ENCODE results near the gene HERC4.

The HERC4 gene

DNA sequence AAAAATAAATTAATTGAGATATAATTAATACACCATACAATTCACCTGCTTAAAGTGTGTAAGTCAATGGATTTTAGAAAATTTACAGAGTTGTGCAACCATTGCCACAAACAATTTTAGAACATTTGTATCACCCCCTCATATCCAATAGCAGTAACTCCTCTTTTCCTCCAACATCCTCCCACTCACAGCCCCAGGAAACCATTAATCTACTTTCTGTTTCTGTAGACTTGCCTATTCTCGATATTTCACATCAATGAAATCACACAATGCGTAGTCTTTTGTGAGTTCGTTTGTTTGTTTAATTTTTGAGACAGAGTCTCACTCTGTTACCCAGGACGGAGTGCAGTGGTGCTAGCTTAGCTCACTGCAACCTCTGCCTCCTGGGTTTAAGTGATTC lies 13.7 kb upstream of the HERC4 start:
- Histone ChIP-seq H3K4me1 (ENCODE audit: control insufficient read depth, insufficient read depth, low read length) (no peaks in the 10 kb centered on the region), H3K9me3 (ENCODE audit: control insufficient read depth in 2 of 2, low read length in 2 of 2) (no peaks in the 10 kb centered on the region), H3K27ac (ENCODE audit: low read length) (no peak overlapping the region), H3K36me3 (ENCODE audit: control insufficient read depth in 2 of 2, insufficient read depth in 2 of 2, low read length in 2 of 2) (no peaks in the 10 kb centered on the region), H3K4me3 (ENCODE audit: low read length in 2 of 2) (no peak overlapping the region), H3K27me3 (ENCODE audit: control insufficient read depth in 1 of 2, insufficient read depth in 2 of 2, low read length in 2 of 2) (no peaks in the 10 kb centered on the region), H3K9ac (ENCODE audit: low read length in 2 of 2) (no peak overlapping the region)

DNA sequence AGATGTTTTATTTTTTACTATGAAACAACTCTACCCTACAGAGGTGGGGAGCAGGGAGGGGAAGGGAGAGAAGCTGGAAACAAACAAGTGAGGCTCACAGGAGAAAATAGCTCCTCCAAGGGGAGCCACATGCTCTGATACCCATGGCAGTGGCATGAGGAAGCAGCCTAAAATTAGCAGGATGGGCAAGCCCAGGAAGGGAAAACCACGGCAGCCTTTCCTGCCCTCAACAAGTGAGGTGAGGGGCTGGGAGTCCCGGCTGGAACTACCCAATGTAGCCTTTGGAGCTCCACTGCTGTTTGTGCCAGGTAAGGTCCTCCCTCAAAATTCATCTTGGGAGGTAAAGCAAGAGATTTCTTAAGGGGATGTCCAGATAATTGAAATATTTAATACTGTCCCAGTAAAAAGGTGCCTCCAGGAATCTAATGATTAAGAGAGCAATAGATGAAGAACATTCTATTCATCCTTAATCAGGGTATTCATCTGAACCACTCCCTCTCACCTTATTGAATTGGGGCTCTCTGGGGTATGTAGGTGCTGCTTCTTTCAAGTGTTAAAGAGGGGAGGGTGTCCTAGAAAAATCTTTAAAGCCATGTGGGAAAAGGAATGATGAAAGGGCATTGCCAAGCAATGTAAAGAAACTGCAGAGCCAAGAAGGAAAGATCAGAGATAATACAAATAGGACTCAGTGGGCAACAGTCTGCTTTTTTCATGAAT lies 12.8 kb upstream of the HERC4 start:
- Histone ChIP-seq H3K9me3 (ENCODE audit: control insufficient read depth in 2 of 2, low read length in 2 of 2) (no peaks in the 10 kb centered on the region), H3K4me1 (ENCODE audit: control insufficient read depth, insufficient read depth, low read length) (no peaks in the 10 kb centered on the region), H3K36me3 (ENCODE audit: control insufficient read depth in 2 of 2, insufficient read depth in 2 of 2, low read length in 2 of 2) (no peaks in the 10 kb centered on the region), H3K4me3 (ENCODE audit: low read length in 2 of 2) (no peak overlapping the region), H3K27ac (ENCODE audit: low read length) (no peak overlapping the region), H3K27me3 (ENCODE audit: control insufficient read depth in 1 of 2, insufficient read depth in 2 of 2, low read length in 2 of 2) (no peaks in the 10 kb centered on the region), H3K9ac (ENCODE audit: low read length in 2 of 2) (no peak overlapping the region)

DNA sequence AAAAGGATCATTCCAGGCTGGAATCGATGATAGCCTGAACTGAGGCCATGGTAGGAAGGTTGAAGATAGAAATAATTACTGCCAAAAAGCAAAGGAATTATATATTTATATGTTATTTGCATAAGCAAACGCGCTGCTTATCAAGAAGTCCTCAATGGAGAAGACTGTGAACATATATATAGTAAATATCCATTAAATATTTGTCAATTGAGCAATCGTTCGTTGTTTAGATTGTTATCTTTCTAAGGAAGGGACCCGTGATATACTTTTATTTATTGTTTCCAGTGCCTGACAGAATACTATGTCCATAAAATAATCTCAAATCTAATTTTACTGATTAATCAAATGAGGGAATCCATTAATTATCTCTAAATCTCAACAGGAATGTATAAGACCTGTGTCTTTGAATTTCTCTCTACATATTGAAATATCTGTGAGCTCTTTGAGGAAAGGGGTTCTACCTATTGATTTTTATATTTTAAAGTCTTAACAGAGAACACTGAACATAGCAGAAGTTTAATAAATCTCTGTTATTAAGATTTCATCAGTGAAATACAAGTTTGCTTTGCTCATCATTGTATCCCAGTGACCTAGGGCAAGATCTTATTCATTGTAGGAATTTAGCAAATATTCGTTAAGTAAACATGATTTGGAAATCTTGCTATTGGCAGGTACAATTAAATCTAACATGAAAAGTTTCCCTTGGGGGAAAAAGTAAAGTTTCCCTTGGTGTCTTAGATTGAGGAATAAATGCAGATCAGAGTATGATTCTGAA lies 12.0 kb upstream of the HERC4 start:
- no peak overlapping the region for H3K27ac ChIP-seq (ENCODE audit: low read length)

DNA sequence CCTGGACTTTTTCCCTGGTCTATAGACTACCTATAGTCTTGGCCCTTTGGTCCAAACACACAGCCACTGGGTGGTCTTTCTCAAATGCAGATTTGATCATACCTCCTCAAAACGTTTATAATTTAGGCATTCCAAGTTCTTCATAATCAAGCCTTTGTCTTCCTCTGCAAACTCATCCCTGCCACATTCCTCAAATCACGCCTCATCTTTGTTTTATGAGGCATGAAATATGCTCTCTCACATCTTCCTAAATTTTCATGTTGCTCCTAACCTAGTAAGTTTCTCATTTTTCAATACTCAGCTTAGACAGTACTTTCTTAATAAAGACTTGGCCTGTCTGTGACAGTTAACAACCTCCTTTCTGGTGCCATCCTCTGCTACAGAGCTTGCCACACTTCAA lies 10.9 kb upstream of the HERC4 start:
- H3K9me3 ChIP-seq (ENCODE audit: control insufficient read depth in 2 of 2, low read length in 2 of 2) = no peaks in the 10 kb centered on the region
- H3K4me3 ChIP-seq (ENCODE audit: low read length in 2 of 2) = no peak overlapping the region
- no peaks in the 10 kb centered on the region for H3K36me3 ChIP-seq (ENCODE audit: control insufficient read depth in 2 of 2, insufficient read depth in 2 of 2, low read length in 2 of 2)
- no peaks in the 10 kb centered on the region for H3K4me1 ChIP-seq (ENCODE audit: control insufficient read depth, insufficient read depth, low read length)
- H3K9ac ChIP-seq (ENCODE audit: low read length in 2 of 2) = no peak overlapping the region
- no peaks in the 10 kb centered on the region for H3K27me3 ChIP-seq (ENCODE audit: control insufficient read depth in 1 of 2, insufficient read depth in 2 of 2, low read length in 2 of 2)
- H3K27ac ChIP-seq (ENCODE audit: low read length) = no peak overlapping the region

More for the DNA sequence above, 12.0 kb upstream of the HERC4 start:
- H3K9ac ChIP-seq (ENCODE audit: low read length in 2 of 2) = no peak overlapping the region
- no peak overlapping the region for H3K4me3 ChIP-seq (ENCODE audit: low read length in 2 of 2)
- no peaks in the 10 kb centered on the region for H3K9me3 ChIP-seq (ENCODE audit: control insufficient read depth in 2 of 2, low read length in 2 of 2)
- no peaks in the 10 kb centered on the region for H3K4me1 ChIP-seq (ENCODE audit: control insufficient read depth, insufficient read depth, low read length)
- no peaks in the 10 kb centered on the region for H3K27me3 ChIP-seq (ENCODE audit: control insufficient read depth in 1 of 2, insufficient read depth in 2 of 2, low read length in 2 of 2)
- H3K36me3 ChIP-seq (ENCODE audit: control insufficient read depth in 2 of 2, insufficient read depth in 2 of 2, low read length in 2 of 2) = no peaks in the 10 kb centered on the region

DNA sequence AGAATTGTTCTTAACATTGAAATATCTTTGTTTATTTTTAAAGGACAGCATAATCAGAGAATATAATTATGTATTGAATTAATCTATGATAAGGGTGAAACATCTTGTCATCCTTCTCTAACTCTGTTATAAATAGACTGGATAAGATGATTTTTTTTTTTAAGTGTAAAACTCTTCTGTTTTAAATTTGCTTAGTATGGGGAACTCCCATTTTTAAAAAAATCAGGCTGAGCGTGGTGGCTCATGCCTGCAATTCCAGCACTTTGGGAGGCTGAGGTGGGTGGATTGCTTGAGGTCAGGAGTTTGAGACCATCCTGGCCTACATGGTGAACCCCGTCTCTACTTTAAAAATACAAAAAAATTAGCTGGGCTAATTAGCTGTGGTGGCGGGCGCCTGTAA lies 9.4 kb upstream of the HERC4 start:
- Histone ChIP-seq H3K9ac (ENCODE audit: low read length in 2 of 2) (no peak overlapping the region), H3K4me1 (ENCODE audit: control insufficient read depth, insufficient read depth, low read length) (no peaks in the 10 kb centered on the region), H3K9me3 (ENCODE audit: control insufficient read depth in 2 of 2, low read length in 2 of 2) (no peaks in the 10 kb centered on the region), H3K4me3 (ENCODE audit: low read length in 2 of 2) (no peak overlapping the region), H3K36me3 (ENCODE audit: control insufficient read depth in 2 of 2, insufficient read depth in 2 of 2, low read length in 2 of 2) (no peaks in the 10 kb centered on the region), H3K27me3 (ENCODE audit: control insufficient read depth in 1 of 2, insufficient read depth in 2 of 2, low read length in 2 of 2) (no peaks in the 10 kb centered on the region), H3K27ac (ENCODE audit: low read length) (no peak overlapping the region)

DNA sequence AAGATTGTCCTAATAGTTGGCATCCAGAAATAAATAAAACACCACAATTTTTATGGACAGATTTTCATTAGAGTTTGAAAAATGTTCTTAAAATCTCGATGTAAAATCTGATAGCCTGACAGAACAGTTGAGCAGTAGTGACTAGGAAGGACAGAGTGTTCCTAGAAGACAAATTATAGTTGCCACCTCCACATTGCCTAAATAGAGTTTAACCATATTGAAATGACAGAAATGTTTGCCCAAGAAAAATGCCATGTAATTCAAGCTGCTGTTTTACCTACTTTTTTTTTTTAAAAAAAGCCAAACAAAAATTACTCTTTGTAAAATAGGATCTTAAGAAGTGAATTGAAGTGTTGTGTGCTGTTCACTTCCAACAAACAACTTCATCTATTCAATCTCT lies 8.9 kb upstream of the HERC4 start:
- Histone ChIP-seq H3K4me3 (ENCODE audit: low read length in 2 of 2) (no peak overlapping the region), H3K36me3 (ENCODE audit: control insufficient read depth in 2 of 2, insufficient read depth in 2 of 2, low read length in 2 of 2) (no peaks in the 10 kb centered on the region), H3K27me3 (ENCODE audit: control insufficient read depth in 1 of 2, insufficient read depth in 2 of 2, low read length in 2 of 2) (no peaks in the 10 kb centered on the region), H3K9me3 (ENCODE audit: control insufficient read depth in 2 of 2, low read length in 2 of 2) (no peaks in the 10 kb centered on the region), H3K9ac (ENCODE audit: low read length in 2 of 2) (no peak overlapping the region), H3K4me1 (ENCODE audit: control insufficient read depth, insufficient read depth, low read length) (no peaks in the 10 kb centered on the region), H3K27ac (ENCODE audit: low read length) (no peak overlapping the region)

DNA sequence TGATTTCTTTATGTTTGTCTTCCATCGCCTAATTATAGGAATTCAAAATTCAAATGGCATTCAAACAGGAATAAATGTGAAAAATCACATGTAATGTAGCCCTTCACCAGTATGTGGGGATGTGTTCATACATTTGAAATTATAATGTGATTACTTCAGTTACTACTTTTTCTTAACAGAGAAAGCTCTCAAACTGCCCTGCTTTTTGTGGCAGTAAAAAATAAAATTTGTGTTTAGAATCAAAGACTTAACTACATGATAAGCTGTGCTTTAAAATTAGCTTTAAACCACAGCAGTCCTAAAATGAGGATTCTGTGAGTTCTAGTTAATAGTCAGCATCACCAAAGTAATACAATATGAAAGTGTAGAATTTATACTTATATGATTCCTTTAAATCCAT lies 7.8 kb upstream of the HERC4 start:
- Histone ChIP-seq H3K9ac (ENCODE audit: low read length in 2 of 2) (no peak overlapping the region), H3K4me3 (ENCODE audit: low read length in 2 of 2) (no peak overlapping the region)

DNA sequence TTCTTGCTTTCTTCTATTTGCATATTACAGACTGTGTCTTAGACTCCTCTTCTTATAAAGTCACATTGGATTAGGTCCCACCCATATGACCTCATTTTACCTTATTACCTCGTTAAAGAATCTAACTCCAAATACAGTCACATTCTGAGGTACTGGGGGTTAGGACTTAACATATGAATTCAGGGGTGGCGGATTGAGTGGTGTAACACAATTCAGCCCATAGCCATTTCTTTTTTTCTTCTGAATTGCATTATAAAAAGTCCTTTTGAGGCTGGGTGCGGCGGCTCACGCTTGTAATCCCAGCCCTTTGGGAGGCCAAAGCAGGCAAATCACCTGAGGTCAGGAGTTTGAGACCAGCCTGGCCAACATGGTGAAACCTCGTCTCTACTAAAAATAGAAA lies 6.8 kb upstream of the HERC4 start:
- H3K4me3 ChIP-seq (ENCODE audit: low read length in 2 of 2) = no peak overlapping the region

More for the DNA sequence above, 7.8 kb upstream of the HERC4 start:
- no peaks in the 10 kb centered on the region for H3K36me3 ChIP-seq (ENCODE audit: control insufficient read depth in 2 of 2, insufficient read depth in 2 of 2, low read length in 2 of 2)
- H3K9me3 ChIP-seq (ENCODE audit: control insufficient read depth in 2 of 2, low read length in 2 of 2) = no peaks in the 10 kb centered on the region
- H3K4me1 ChIP-seq (ENCODE audit: control insufficient read depth, insufficient read depth, low read length) = no peaks in the 10 kb centered on the region
- H3K27me3 ChIP-seq (ENCODE audit: control insufficient read depth in 1 of 2, insufficient read depth in 2 of 2, low read length in 2 of 2) = no peaks in the 10 kb centered on the region
- H3K27ac ChIP-seq (ENCODE audit: low read length) = no peak overlapping the region

DNA sequence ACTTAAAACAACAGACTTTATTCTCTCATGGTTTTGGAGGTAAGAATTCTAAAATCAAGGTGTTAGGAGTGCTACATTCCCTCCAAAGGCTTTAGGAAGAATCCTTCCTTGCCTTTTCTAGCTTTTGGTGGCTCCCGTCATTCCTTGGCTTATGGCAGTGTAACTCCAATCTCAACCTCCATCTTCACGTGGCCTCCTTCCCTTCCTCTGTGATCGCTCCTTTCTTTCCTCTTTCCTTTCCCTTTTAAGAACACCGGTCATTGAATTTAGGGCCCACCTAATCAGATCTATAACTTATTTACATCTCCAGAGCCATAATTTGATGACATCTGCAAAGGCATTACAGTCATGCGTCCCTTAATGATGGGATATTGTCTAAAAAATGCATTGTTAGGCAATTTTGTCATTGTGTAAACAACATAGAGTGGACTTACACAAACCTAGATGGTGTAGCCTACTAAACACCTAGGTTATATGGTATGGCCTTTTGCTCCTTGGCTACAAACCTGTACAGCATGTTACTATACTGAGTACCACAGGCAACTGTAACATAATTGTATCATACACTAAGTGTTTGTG lies 5.9 kb upstream of the HERC4 start:
- H3K9ac ChIP-seq (ENCODE audit: low read length in 2 of 2) = no peak overlapping the region
- H3K9me3 ChIP-seq (ENCODE audit: control insufficient read depth in 2 of 2, low read length in 2 of 2) = no peaks in the 10 kb centered on the region
- H3K27me3 ChIP-seq (ENCODE audit: control insufficient read depth in 1 of 2, insufficient read depth in 2 of 2, low read length in 2 of 2) = no peaks in the 10 kb centered on the region
- H3K36me3 ChIP-seq (ENCODE audit: control insufficient read depth in 2 of 2, insufficient read depth in 2 of 2, low read length in 2 of 2) = no peaks in the 10 kb centered on the region
- no peak overlapping the region for H3K4me3 ChIP-seq (ENCODE audit: low read length in 2 of 2)
- H3K4me1 ChIP-seq (ENCODE audit: control insufficient read depth, insufficient read depth, low read length) = no peaks in the 10 kb centered on the region
- H3K27ac ChIP-seq (ENCODE audit: low read length) = no peak overlapping the region

More for the DNA sequence above, 6.8 kb upstream of the HERC4 start:
- no peaks in the 10 kb centered on the region for H3K36me3 ChIP-seq (ENCODE audit: control insufficient read depth in 2 of 2, insufficient read depth in 2 of 2, low read length in 2 of 2)
- H3K4me1 ChIP-seq (ENCODE audit: control insufficient read depth, insufficient read depth, low read length) = no peaks in the 10 kb centered on the region
- H3K27me3 ChIP-seq (ENCODE audit: control insufficient read depth in 1 of 2, insufficient read depth in 2 of 2, low read length in 2 of 2) = no peaks in the 10 kb centered on the region
- H3K9me3 ChIP-seq (ENCODE audit: control insufficient read depth in 2 of 2, low read length in 2 of 2) = no peaks in the 10 kb centered on the region
- H3K27ac ChIP-seq (ENCODE audit: low read length) = no peak overlapping the region
- H3K9ac ChIP-seq (ENCODE audit: low read length in 2 of 2) = no peak overlapping the region

DNA sequence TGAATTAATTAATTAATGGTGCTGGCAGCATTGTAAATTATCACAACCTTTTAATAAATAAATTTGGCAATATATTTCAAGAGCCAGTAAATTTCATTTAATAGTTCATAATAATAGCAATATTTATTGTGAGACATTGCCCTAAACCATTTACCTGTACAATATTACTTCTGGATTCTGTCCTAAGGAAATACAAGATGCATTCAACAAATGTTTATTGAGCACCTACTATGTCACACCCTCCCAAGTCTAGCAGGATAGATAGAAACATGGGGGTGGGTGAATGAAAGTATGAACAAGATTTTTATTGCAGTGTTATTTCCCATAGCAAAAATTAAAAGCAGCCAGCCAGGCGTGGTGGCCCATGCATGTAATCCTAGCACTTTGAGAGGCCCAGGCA lies 4.4 kb upstream of the HERC4 start:
- no peak overlapping the region for H3K27ac ChIP-seq (ENCODE audit: low read length)
- H3K27me3 ChIP-seq (ENCODE audit: control insufficient read depth in 1 of 2, insufficient read depth in 2 of 2, low read length in 2 of 2) = no peaks in the 10 kb centered on the region
- H3K4me3 ChIP-seq (ENCODE audit: low read length in 2 of 2) = no peak overlapping the region
- peaks cover 4% of the 10 kb centered on the region for H3K4me1 ChIP-seq (ENCODE audit: control insufficient read depth, insufficient read depth, low read length)
- H3K9ac ChIP-seq (ENCODE audit: low read length in 2 of 2) = no peak overlapping the region
- H3K9me3 ChIP-seq (ENCODE audit: control insufficient read depth in 2 of 2, low read length in 2 of 2) = no peaks in the 10 kb centered on the region
- H3K36me3 ChIP-seq (ENCODE audit: control insufficient read depth in 2 of 2, insufficient read depth in 2 of 2, low read length in 2 of 2) = no peaks in the 10 kb centered on the region

DNA sequence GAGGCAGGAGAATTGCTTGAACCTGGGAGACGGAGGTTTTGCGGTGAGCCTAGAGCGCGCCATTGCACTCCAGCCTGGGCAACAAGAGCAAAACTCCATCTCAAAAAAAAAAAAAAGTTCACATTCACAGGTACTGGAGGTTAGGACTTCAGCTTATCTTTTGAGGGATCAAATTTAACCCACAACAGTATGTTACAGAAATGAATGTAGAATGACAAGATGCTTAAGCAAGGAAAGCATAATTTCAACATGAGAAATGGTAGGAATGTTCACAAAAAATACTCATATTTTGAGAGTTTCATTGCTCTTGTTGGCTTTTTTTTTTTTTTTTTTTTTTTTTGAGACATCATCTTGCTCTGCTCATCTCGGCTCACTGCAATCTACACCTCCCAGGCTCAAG lies 1.9 kb upstream of the HERC4 start:
- no peaks in the 10 kb centered on the region for H3K9me3 ChIP-seq (ENCODE audit: control insufficient read depth in 2 of 2, low read length in 2 of 2)
- no peak overlapping the region for H3K9ac ChIP-seq (ENCODE audit: low read length in 2 of 2)

More for the DNA sequence above, 1.9 kb upstream of the HERC4 start:
- H3K36me3 ChIP-seq (ENCODE audit: control insufficient read depth in 2 of 2, insufficient read depth in 2 of 2, low read length in 2 of 2) = no peaks in the 10 kb centered on the region
- no peak overlapping the region for H3K27ac ChIP-seq (ENCODE audit: low read length)
- peaks cover 4% of the 10 kb centered on the region for H3K4me1 ChIP-seq (ENCODE audit: control insufficient read depth, insufficient read depth, low read length)
- no peaks in the 10 kb centered on the region for H3K27me3 ChIP-seq (ENCODE audit: control insufficient read depth in 1 of 2, insufficient read depth in 2 of 2, low read length in 2 of 2)
- no peak overlapping the region for H3K4me3 ChIP-seq (ENCODE audit: low read length in 2 of 2)

All from stomach smooth muscle (tissue), 2 donors.